HepG2 (cell line): ENCODE measurements around the gene PAXIP1. TPM values are rescaled to one million over a fixed set of nuclear protein-coding genes. Genes with fewer than 3 reads are reported as not detected.

Experiments used
- ARHGAP35 ChIP-seq: sonication (generic); formaldehyde crosslinking; IDR thresholded peaks from 2 replicates; pipeline ENCODE4 v1.9.0; 2022; ENCODE audit warnings: mild to moderate bottlenecking, inconsistent platforms, moderate library complexity, missing genetic modification reagents, borderline replicate concordance
- ARNT2 ChIP-seq: sonication (generic); formaldehyde crosslinking; IDR thresholded peaks from 2 replicates; pipeline ENCODE4 v1.8.0; 2022; ENCODE audit warnings: mild to moderate bottlenecking, low read depth, missing genetic modification reagents, moderate library complexity
- CAMTA2 ChIP-seq: sonication (generic); formaldehyde crosslinking; IDR thresholded peaks from 2 replicates; pipeline ENCODE4 v1.4.0; 2020; ENCODE audit warnings: mild to moderate bottlenecking, missing genetic modification reagents, borderline replicate concordance
- CHCHD3 ChIP-seq: sonication (generic); formaldehyde crosslinking; IDR thresholded peaks from 2 replicates; pipeline ENCODE4 v1.8.0; 2022; ENCODE audit warnings: mild to moderate bottlenecking, missing genetic modification reagents, moderate library complexity
- MTF2 ChIP-seq: sonication (generic); formaldehyde crosslinking; IDR thresholded peaks from 2 replicates; pipeline ENCODE4 v1.5.0; 2020; ENCODE audit warnings: missing genetic modification reagents, borderline replicate concordance
- ZBTB25 ChIP-seq: IDR thresholded peaks from 2 replicates; pipeline ENCODE4 v1.6.1; 2018; ENCODE audit warnings: missing genetic modification reagents
- ZNF253 ChIP-seq: sonication (generic); formaldehyde crosslinking; IDR thresholded peaks from 2 replicates; pipeline ENCODE4 v1.8.0; 2022; ENCODE audit warnings: mild to moderate bottlenecking, missing genetic modification reagents, borderline replicate concordance
- ZNF33A ChIP-seq: sonication (generic); formaldehyde crosslinking; IDR thresholded peaks from 2 replicates; pipeline ENCODE4 v1.5.1; 2020; ENCODE audit warnings: missing genetic modification reagents, mild to moderate bottlenecking, moderate library complexity, borderline replicate concordance
- ZNF605 ChIP-seq: sonication (generic); formaldehyde crosslinking; IDR thresholded peaks from 2 replicates; pipeline ENCODE4 v1.8.0; 2022; ENCODE audit warnings: mild to moderate bottlenecking, missing genetic modification reagents
- ZNF737 ChIP-seq: sonication (generic); formaldehyde crosslinking; IDR thresholded peaks from 2 replicates; pipeline ENCODE4 v1.5.0; 2020; ENCODE audit warnings: missing genetic modification reagents, mild to moderate bottlenecking, borderline replicate concordance
- polyA plus RNA-seq, 8 experiments: library from polyadenylated mRNA; depleted of rRNA in 3 of 8; stranded (reverse) in 7 of 8; unstranded in 1 of 8; fragments of >200 nt; fragmentation: Illumina TruSeq in 4 of 8; extraction: Trizol in 4 of 8; gene quantifications; 2 replicates each; pipeline versions ENCODE4 v1.2.1 to v1.2.3, GENCODE V29; 2011 to 2016; ENCODE audit warnings: low read depth in 4 of 8, missing spikeins in 1 of 8, mixed read lengths in 1 of 8; ENCODE audit not compliant: insufficient read depth in 1 of 8
- total RNA-seq, 5 experiments: library from RNA; depleted of rRNA; stranded (reverse); fragments of >200 nt; fragmentation: Illumina TruSeq; extraction: Trizol; gene quantifications; 2 replicates each; pipeline ENCODE4 v1.2.3, GENCODE V29; 2016; ENCODE audit warnings: low read depth in 1 of 5
- TF ChIP-seq, protein P1 (sequence below): sonication (generic); formaldehyde crosslinking; IDR thresholded peaks from 2 replicates; pipeline ENCODE4 v1.8.1; 2023; ENCODE audit warnings: mild to moderate bottlenecking, missing genetic modification reagents
- TF ChIP-seq, protein P2 (sequence below): IDR thresholded peaks from 2 replicates; pipeline ENCODE4 v1.6.1; 2016; ENCODE audit warnings: control low read depth
- TF ChIP-seq, protein P3 (sequence below): sonication (generic); formaldehyde crosslinking; IDR thresholded peaks from 2 replicates; pipeline ENCODE4 v1.8.0; 2022; ENCODE audit warnings: mild to moderate bottlenecking, missing genetic modification reagents
- TF ChIP-seq, protein P4 (sequence below): sonication (generic); formaldehyde crosslinking; IDR thresholded peaks from 2 replicates; pipeline ENCODE4 v1.4.0; 2020; ENCODE audit warnings: mild to moderate bottlenecking, missing genetic modification reagents, borderline replicate concordance
- TF ChIP-seq, protein P5 (sequence below): sonication (generic); formaldehyde crosslinking; IDR thresholded peaks from 2 replicates; pipeline ENCODE4 v1.8.0; 2022; ENCODE audit warnings: missing genetic modification reagents, mild to moderate bottlenecking, moderate library complexity, borderline replicate concordance

The PAXIP1 gene
- total and polyA plus RNA-seq, 2 of the 13 experiments (the other 11 are each of a cell fraction or from before 2014, with no cell fraction given) = 11.6 to 16.2 TPM

DNA sequence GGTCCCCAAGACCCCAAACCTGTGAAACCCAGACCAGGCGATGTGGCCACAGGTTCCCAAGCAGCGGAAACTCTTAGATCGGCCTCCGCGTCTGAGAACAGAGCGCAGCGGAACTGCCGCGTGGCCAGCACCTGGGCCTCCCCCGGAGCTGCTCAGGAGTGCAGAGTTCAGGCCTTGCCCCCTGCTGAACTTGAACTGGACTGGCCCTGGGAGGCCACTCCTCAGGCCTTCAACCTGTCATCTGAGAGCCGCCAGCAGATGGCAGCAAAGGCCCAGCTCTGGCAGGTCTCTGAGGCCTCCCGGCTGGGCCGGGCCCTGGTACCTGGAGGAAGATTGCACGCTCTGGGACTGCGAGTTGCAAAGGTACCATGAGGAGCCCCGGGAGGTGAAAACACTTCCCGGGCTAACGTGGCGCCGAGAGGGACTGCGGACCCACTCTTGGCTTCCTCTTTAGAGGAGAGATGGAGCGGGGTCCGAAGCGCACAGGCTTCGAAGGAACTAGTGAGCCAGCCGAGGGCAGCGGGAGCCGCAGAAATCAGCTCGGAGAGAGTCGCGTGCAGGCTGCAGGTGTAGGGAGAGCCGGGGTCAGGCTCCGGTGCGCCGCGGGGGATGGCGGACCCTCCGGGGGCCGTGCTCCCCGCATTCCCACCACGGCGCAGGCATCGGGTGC, 89.2 kb downstream of the PAXIP1 start (continued):
- TF ChIP-seq, protein P1, sequence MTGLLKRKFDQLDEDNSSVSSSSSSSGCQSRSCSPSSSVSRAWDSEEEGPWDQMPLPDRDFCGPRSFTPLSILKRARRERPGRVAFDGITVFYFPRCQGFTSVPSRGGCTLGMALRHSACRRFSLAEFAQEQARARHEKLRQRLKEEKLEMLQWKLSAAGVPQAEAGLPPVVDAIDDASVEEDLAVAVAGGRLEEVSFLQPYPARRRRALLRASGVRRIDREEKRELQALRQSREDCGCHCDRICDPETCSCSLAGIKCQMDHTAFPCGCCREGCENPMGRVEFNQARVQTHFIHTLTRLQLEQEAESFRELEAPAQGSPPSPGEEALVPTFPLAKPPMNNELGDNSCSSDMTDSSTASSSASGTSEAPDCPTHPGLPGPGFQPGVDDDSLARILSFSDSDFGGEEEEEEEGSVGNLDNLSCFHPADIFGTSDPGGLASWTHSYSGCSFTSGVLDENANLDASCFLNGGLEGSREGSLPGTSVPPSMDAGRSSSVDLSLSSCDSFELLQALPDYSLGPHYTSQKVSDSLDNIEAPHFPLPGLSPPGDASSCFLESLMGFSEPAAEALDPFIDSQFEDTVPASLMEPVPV = 0 out of 2 replicates have a peak, but pooled peaks have one; percentile 31
- peak; percentile 89 for TF ChIP-seq MTF2
- TF ChIP-seq ZNF737 (CRISPR knock-in tag) = no peak
- no peak for TF ChIP-seq CHCHD3 (CRISPR knock-in tag)
- TF ChIP-seq, protein P2, sequence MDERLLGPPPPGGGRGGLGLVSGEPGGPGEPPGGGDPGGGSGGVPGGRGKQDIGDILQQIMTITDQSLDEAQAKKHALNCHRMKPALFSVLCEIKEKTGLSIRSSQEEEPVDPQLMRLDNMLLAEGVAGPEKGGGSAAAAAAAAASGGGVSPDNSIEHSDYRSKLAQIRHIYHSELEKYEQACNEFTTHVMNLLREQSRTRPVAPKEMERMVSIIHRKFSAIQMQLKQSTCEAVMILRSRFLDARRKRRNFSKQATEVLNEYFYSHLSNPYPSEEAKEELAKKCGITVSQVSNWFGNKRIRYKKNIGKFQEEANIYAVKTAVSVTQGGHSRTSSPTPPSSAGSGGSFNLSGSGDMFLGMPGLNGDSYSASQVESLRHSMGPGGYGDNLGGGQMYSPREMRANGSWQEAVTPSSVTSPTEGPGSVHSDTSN (CRISPR knock-in tag) = no peak
- no peak for TF ChIP-seq ZBTB25 (CRISPR knock-in tag)
- TF ChIP-seq CAMTA2 = peak; percentile 78; the same call in 1 of the 2 replicates
- no peak; the same call in 1 of the 2 replicates for TF ChIP-seq ARHGAP35 (CRISPR knock-in tag)
- TF ChIP-seq, protein P3, sequence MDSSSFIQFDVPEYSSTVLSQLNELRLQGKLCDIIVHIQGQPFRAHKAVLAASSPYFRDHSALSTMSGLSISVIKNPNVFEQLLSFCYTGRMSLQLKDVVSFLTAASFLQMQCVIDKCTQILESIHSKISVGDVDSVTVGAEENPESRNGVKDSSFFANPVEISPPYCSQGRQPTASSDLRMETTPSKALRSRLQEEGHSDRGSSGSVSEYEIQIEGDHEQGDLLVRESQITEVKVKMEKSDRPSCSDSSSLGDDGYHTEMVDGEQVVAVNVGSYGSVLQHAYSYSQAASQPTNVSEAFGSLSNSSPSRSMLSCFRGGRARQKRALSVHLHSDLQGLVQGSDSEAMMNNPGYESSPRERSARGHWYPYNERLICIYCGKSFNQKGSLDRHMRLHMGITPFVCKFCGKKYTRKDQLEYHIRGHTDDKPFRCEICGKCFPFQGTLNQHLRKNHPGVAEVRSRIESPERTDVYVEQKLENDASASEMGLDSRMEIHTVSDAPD (CRISPR knock-in tag) = no peak
- TF ChIP-seq, protein P4, sequence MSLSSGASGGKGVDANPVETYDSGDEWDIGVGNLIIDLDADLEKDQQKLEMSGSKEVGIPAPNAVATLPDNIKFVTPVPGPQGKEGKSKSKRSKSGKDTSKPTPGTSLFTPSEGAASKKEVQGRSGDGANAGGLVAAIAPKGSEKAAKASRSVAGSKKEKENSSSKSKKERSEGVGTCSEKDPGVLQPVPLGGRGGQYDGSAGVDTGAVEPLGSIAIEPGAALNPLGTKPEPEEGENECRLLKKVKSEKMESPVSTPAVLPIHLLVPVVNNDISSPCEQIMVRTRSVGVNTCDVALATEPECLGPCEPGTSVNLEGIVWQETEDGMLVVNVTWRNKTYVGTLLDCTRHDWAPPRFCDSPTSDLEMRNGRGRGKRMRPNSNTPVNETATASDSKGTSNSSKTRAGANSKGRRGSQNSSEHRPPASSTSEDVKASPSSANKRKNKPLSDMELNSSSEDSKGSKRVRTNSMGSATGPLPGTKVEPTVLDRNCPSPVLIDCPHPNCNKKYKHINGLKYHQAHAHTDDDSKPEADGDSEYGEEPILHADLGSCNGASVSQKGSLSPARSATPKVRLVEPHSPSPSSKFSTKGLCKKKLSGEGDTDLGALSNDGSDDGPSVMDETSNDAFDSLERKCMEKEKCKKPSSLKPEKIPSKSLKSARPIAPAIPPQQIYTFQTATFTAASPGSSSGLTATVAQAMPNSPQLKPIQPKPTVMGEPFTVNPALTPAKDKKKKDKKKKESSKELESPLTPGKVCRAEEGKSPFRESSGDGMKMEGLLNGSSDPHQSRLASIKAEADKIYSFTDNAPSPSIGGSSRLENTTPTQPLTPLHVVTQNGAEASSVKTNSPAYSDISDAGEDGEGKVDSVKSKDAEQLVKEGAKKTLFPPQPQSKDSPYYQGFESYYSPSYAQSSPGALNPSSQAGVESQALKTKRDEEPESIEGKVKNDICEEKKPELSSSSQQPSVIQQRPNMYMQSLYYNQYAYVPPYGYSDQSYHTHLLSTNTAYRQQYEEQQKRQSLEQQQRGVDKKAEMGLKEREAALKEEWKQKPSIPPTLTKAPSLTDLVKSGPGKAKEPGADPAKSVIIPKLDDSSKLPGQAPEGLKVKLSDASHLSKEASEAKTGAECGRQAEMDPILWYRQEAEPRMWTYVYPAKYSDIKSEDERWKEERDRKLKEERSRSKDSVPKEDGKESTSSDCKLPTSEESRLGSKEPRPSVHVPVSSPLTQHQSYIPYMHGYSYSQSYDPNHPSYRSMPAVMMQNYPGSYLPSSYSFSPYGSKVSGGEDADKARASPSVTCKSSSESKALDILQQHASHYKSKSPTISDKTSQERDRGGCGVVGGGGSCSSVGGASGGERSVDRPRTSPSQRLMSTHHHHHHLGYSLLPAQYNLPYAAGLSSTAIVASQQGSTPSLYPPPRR = 0 out of 2 replicates have a peak, but pooled peaks have one; percentile 32
- 0 out of 2 replicates have a peak, but pooled peaks have one; percentile 36 for TF ChIP-seq ZNF253 (CRISPR knock-in tag)
- TF ChIP-seq, protein P5, sequence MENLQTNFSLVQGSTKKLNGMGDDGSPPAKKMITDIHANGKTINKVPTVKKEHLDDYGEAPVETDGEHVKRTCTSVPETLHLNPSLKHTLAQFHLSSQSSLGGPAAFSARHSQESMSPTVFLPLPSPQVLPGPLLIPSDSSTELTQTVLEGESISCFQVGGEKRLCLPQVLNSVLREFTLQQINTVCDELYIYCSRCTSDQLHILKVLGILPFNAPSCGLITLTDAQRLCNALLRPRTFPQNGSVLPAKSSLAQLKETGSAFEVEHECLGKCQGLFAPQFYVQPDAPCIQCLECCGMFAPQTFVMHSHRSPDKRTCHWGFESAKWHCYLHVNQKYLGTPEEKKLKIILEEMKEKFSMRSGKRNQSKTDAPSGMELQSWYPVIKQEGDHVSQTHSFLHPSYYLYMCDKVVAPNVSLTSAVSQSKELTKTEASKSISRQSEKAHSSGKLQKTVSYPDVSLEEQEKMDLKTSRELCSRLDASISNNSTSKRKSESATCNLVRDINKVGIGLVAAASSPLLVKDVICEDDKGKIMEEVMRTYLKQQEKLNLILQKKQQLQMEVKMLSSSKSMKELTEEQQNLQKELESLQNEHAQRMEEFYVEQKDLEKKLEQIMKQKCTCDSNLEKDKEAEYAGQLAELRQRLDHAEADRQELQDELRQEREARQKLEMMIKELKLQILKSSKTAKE (CRISPR knock-in tag) = no peak
- peak; percentile 42; the same call in 1 of the 2 replicates for TF ChIP-seq ARNT2 (CRISPR knock-in tag)
- TF ChIP-seq ZNF33A (CRISPR knock-in tag) = no peak
- TF ChIP-seq ZNF605 = peak; percentile 84
